Endothelial cell of umbilical vein (primary cell): Measurements from ENCODE around the gene PLA2G5. TPM values are rescaled to one million over a fixed set of nuclear protein-coding genes. Genes with fewer than 3 reads are reported as not detected.

Experiments
- BruUV-seq: library from RNA; stranded (reverse); fragments of 400-500 nt; replicated peaks from 2 replicates; lab custom pipeline; 2021; lab: Mats Ljungman, UMichigan
- CTCF ChIA-PET: fragments of 300-600, 350-600 bp; sonication (Branson Sonifier 250); formaldehyde crosslinking; loops from one replicate; lab custom pipeline; 2021; ENCODE audit warnings: antibody characterized with exemption, inconsistent platforms; lab: Charles Lee
- POLR2A ChIA-PET: fragments of 300-600, 350-600 bp; sonication (Branson Sonifier 250); formaldehyde crosslinking; loops from one replicate; lab custom pipeline; 2021; ENCODE audit warnings: antibody characterized with exemption, inconsistent platforms; lab: Charles Lee
- DNase-seq: peaks from one replicate; pipeline ENCODE4 v3.0.0-alpha.2; 2011; ENCODE audit warnings: low read depth, low spot score
- FAIRE-seq: peaks from 2 replicates; lab custom pipeline; 2011; peaks lifted over from hg19 to GRCh38; lab: Jason Lieb, UNC
- H2AFZ ChIP-seq: 2 replicates; pipeline ENCODE4 v1.6.0; 2012; ENCODE audit warnings: low read depth, low read length, control low read depth, inconsistent platforms
- H3K27ac ChIP-seq: 2 replicates; pipeline ENCODE4 v1.5.1; 2011; ENCODE audit warnings: low read depth, mild to moderate bottlenecking, control low read depth, low read length, moderate library complexity; ENCODE audit not compliant: insufficient read depth
- H3K27me3 ChIP-seq, 2 experiments: 2 replicates each; pipeline versions ENCODE4 v1.6.0 to v1.6.1; 2011; ENCODE audit warnings: low read length in 2 of 2, mixed read lengths in 1 of 2; ENCODE audit not compliant: control insufficient read depth in 2 of 2, insufficient read depth in 2 of 2
- H3K36me3 ChIP-seq, 2 experiments: 2 replicates in 1 of 2; 3 replicates in 1 of 2; pipeline ENCODE4 v1.5.1; 2011; ENCODE audit warnings: low read length in 2 of 2, mild to moderate bottlenecking in 1 of 2, moderate library complexity in 1 of 2; ENCODE audit not compliant: control insufficient read depth in 2 of 2, insufficient read depth in 2 of 2; ENCODE audit errors: extremely low read depth in 1 of 2
- H3K4me1 ChIP-seq: 3 replicates; pipeline ENCODE4 v1.5.1; 2011; ENCODE audit warnings: mild to moderate bottlenecking, low read length; ENCODE audit not compliant: control insufficient read depth, insufficient read depth; ENCODE audit errors: extremely low read depth
- H3K4me2 ChIP-seq: 2 replicates; pipeline ENCODE4 v1.6.1; 2011; ENCODE audit warnings: low read length, control low read depth, mixed read lengths; ENCODE audit not compliant: insufficient read depth
- H3K4me3 ChIP-seq, 3 experiments: fragments of 200-600 bp in 1 of 3; sonication (generic), shearing (Covaris generic) in 1 of 3; replicated peaks in 1 of 3; 2 replicates each; pipeline ENCODE4 v1.5.1; 2011 to 2016; ENCODE audit warnings: control low read depth in 3 of 3, low read length in 3 of 3, mild to moderate bottlenecking in 2 of 3, inconsistent platforms in 1 of 3, low read depth in 1 of 3, moderate library complexity in 1 of 3; ENCODE audit not compliant: insufficient read depth in 1 of 3
- H3K79me2 ChIP-seq: 2 replicates; pipeline ENCODE4 v1.6.0; 2012; ENCODE audit warnings: low read length, inconsistent platforms; ENCODE audit not compliant: control insufficient read depth, insufficient read depth
- H3K9ac ChIP-seq: replicated peaks from 2 replicates; pipeline ENCODE3; 2011; ENCODE audit warnings: low read length, control low read depth; ENCODE audit not compliant: insufficient read depth; ENCODE audit errors: extremely low read depth
- H3K9me1 ChIP-seq: replicated peaks from 3 replicates; pipeline ENCODE4 v1.6.0; 2011; ENCODE audit warnings: mild to moderate bottlenecking, low read length; ENCODE audit not compliant: control insufficient read depth, insufficient read depth; ENCODE audit errors: extremely low read depth
- H3K9me3 ChIP-seq: replicated peaks from 2 replicates; pipeline ENCODE4 v1.5.1; 2012; ENCODE audit warnings: low read length, inconsistent platforms; ENCODE audit not compliant: control insufficient read depth, insufficient read depth
- H4K20me1 ChIP-seq: replicated peaks from 2 replicates; pipeline ENCODE3; 2011; ENCODE audit warnings: mild to moderate bottlenecking, low read length; ENCODE audit not compliant: control insufficient read depth, insufficient read depth; ENCODE audit errors: extremely low read depth
- FOS ChIP-seq: IDR thresholded peaks from 2 replicates; pipeline ENCODE4 v1.6.1; 2011; ENCODE audit warnings: mild to moderate bottlenecking, low read length, moderate library complexity, borderline replicate concordance; ENCODE audit not compliant: insufficient read depth
- GATA2 ChIP-seq: IDR thresholded peaks from 2 replicates; pipeline ENCODE4 v1.7.0; 2011; ENCODE audit warnings: low read depth, mild to moderate bottlenecking, moderate library complexity, mixed read lengths, low read length; ENCODE audit not compliant: insufficient read length, insufficient read depth
- JUN ChIP-seq: IDR thresholded peaks from 2 replicates; pipeline ENCODE4 v1.6.1; 2011; ENCODE audit warnings: borderline replicate concordance, low read depth; ENCODE audit not compliant: insufficient read length, insufficient read depth
- MAX ChIP-seq: IDR thresholded peaks from 2 replicates; pipeline ENCODE4 v1.6.1; 2011; ENCODE audit not compliant: insufficient read depth, insufficient read length
- MYC ChIP-seq: IDR thresholded peaks from one replicate; pipeline ENCODE4 v1.6.1; 2011; ENCODE audit warnings: mild to moderate bottlenecking, low read depth, low read length
- POLR2A ChIP-seq: IDR thresholded peaks from 2 replicates; pipeline ENCODE4 v1.6.1; 2012; ENCODE audit warnings: low read depth, mild to moderate bottlenecking, control low read depth, low read length
- POLR2AphosphoS5 ChIP-seq: IDR thresholded peaks from 2 replicates; pipeline ENCODE4 v1.6.1; 2012; ENCODE audit warnings: low read depth, mild to moderate bottlenecking, control low read depth, low read length, moderate library complexity; ENCODE audit not compliant: insufficient read depth
- dilution Hi-C: fragments of 300-500 bp; cut with MboI; formaldehyde crosslinking; loops from one replicate; pipeline ENCODE4 v1.15.0; 2019; ENCODE audit warnings: low sequenced_read_pairs; ENCODE audit not compliant: extremely low pct_ligation_motif_present
- intact Hi-C: fragments of 100-400 bp; cut with micrococcal nuclease; formaldehyde crosslinking; loops from one replicate; pipeline ENCODE4 v1.10.0; 2022
- polyA plus RNA-seq, 4 experiments: library from polyadenylated mRNA; depleted of rRNA in 3 of 4; stranded (reverse) in 3 of 4; unstranded in 1 of 4; fragments of >200 nt; gene quantifications; 2 replicates each; pipeline versions ENCODE4 v1.2.1 to v1.2.3, GENCODE V29; 2011 to 2012; ENCODE audit warnings: missing spikeins in 1 of 4
- total RNA-seq: library from RNA; stranded (reverse); gene quantifications from 2 replicates; pipeline ENCODE4 v1.2.3, GENCODE V29; 2021
- TF ChIP-seq, protein P1 (sequence below), 2 donors: IDR thresholded peaks; 1 replicate in 1 of 2; 2 replicates in 1 of 2; pipeline ENCODE4 v1.5.1; 2011; ENCODE audit warnings: low read length in 2 of 2, mild to moderate bottlenecking in 2 of 2, moderate library complexity in 2 of 2, control low read depth in 1 of 2, inconsistent platforms in 1 of 2, low read depth in 1 of 2; ENCODE audit not compliant: insufficient read depth in 1 of 2; ENCODE audit errors: extremely low read depth in 1 of 2

Gene PLA2G5
- total and polyA plus RNA-seq, 2 donors (not counting 3 experiments of a cell fraction or from before 2014, with no cell fraction given): 0.06 TPM; not detected in 1

- H3K27me3 ChIP-seq: peaks cover 0 to 2% of the 10 kb centered on the region in 2 experiments
- no peak overlapping the region for H3K4me2 ChIP-seq
- DNase-seq (peak; percentile 43), FAIRE-seq (peak; percentile 78)
- no peak overlapping the region for H3K27ac ChIP-seq
- H3K9me3 ChIP-seq: no peaks in the 10 kb centered on the region
- intact Hi-C loops (loop anchor here (1.0 kb wide), 4 partner anchors 52 to 393 kb away; no protein-coding TSS in a partner anchor), dilution Hi-C loops (no loop called here)
- POLR2A ChIA-PET: no interaction called here
- H3K9me1 ChIP-seq: no peaks in the 10 kb centered on the region
- BruUV-seq: no TSS peak
- CTCF ChIA-PET: interaction anchor here (1.2 to 3.7 kb wide), 5 partner anchors 10 to 94 kb away, joined by 3 to 76 read pairs (median 7); no protein-coding TSS in a partner anchor
- no peak overlapping the region for H3K9ac ChIP-seq
- no peaks in the 10 kb centered on the region for H3K36me3 ChIP-seq
- H3K4me1 ChIP-seq: no peaks in the 10 kb centered on the region
- H3K79me2 ChIP-seq: no peaks in the 10 kb centered on the region
- no peak overlapping the region for H2AFZ ChIP-seq
- peak; percentile 22 for TF ChIP-seq FOS
- TF ChIP-seq GATA2: no peak
- TF ChIP-seq POLR2AphosphoS5: no peak
- no peak for TF ChIP-seq MAX
- TF ChIP-seq JUN: no peak
- no peak for TF ChIP-seq MYC
- TF ChIP-seq, protein P1, sequence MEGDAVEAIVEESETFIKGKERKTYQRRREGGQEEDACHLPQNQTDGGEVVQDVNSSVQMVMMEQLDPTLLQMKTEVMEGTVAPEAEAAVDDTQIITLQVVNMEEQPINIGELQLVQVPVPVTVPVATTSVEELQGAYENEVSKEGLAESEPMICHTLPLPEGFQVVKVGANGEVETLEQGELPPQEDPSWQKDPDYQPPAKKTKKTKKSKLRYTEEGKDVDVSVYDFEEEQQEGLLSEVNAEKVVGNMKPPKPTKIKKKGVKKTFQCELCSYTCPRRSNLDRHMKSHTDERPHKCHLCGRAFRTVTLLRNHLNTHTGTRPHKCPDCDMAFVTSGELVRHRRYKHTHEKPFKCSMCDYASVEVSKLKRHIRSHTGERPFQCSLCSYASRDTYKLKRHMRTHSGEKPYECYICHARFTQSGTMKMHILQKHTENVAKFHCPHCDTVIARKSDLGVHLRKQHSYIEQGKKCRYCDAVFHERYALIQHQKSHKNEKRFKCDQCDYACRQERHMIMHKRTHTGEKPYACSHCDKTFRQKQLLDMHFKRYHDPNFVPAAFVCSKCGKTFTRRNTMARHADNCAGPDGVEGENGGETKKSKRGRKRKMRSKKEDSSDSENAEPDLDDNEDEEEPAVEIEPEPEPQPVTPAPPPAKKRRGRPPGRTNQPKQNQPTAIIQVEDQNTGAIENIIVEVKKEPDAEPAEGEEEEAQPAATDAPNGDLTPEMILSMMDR (IDR thresholded peaks at IDR 0.05; ENCODE audit: extremely low read depth in 1 of 2, insufficient read depth in 1 of 2, low read depth in 1 of 2, low read length in 2 of 2): peak; percentile 59 to 71
- no peak for TF ChIP-seq POLR2A
- no peak overlapping the region for H3K4me3 ChIP-seq
- no peaks in the 10 kb centered on the region for H4K20me1 ChIP-seq
Observed at GRCh38 chr1:20100632-20101355, 30.8 kb downstream of the PLA2G5 start.
